VCaP (cell line): ENCODE measurements around the gene PROX1.
A peak's percentile ranks its signal among the peaks of the same experiment; 100 is the strongest.

Source experiments
- H3K27ac ChIP-seq: fragments of 450-650 bp; 2 replicates; pipeline ENCODE4 v1.5.1; 2017
- CTCF ChIP-seq: fragments of 450-650 bp; conservative IDR thresholded peaks from 2 replicates; pipeline ENCODE4 v1.5.1; 2017; ENCODE audit warnings: mild to moderate bottlenecking, moderate library complexity

Gene PROX1

GRCh38 chr1:214067397-214067796 lies 79.6 kb downstream of the PROX1 start:
- no peak for TF ChIP-seq CTCF
- no peak overlapping the region for H3K27ac ChIP-seq

GRCh38 chr1:214067853-214068703 lies 80.3 kb downstream of the PROX1 start:
- H3K27ac ChIP-seq: no peak overlapping the region
- no peak for TF ChIP-seq CTCF

DNA sequence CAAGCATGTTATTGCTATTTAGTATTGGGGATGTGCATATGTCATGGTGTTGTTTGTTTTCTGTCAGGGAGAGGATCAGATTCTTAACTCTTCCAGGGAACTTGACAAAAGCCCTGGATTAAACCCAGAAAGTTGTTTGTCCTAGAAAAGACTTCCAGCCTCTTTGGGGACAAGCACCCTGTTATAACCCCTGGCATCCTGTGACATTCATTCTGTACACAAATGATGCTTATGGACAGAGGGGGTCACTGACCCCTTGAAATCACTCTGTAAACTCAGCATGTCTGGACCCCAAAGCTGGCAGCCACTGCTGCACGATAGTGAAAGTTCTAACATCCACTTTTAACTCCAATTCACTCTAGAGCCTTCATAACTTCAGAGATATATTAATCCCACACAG lies 81.2 kb downstream of the PROX1 start:
- no peak for TF ChIP-seq CTCF
- H3K27ac ChIP-seq: no peak overlapping the region

- no peak overlapping the region for H3K27ac ChIP-seq
- TF ChIP-seq CTCF: no peak
These were observed 83.7 kb downstream of the PROX1 start for GRCh38 chr1:214071469-214071868.

DNA sequence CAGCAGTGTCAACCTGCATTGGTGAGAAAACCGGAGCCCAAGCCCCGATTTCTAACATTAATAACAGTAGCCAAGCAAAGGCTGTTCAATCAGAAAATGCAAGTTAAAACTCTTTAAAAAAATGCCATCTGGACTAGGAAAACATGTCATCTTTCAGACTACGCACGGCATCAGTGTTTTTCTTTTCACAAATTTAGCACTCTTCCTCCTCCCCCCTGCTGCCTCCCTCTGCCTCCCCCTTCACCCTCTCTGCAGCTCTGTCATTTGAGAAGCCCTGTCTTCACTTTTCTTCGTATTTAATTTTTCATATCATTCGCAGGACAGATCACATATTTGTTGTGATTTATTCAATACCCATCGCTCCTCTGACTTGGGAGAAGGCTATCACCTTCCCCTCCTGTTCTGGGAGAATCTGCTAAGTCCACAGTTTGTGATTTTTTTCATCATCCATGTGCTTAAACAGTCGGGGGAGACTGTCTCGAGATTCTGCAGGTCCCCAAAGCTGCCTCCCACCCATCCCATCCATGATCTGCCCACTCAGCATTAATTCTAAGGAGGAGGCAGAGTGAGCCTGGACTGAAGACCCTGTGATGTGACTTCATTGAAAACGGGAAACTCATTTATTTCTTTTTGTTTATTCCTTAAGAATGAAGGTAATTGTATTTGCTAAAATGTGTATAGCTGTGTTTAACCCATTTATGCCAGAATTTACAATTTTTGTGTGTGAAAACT lies 84.8 kb downstream of the PROX1 start:
- no peak for TF ChIP-seq CTCF
- no peak overlapping the region for H3K27ac ChIP-seq

DNA sequence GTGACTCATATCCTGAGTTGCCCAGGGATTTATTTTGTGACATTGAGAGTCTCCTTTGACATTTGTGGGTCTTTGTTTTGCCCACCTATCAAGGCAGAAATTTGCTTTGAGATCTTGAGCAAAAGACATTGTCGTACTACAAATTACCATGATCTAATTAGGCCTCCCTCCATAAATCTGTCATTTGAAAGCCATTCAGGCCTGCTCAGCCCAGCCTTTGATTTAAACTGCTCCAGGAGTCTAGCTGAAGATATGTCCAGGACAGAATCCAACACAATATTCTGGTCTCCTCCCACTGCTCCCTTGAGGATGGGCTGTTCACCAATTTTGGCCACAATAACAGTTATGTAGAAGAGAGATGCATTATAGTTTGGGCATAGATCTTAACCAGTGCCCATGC lies 86.7 kb downstream of the PROX1 start:
- no peak for TF ChIP-seq CTCF
- H3K27ac ChIP-seq: no peak overlapping the region

DNA sequence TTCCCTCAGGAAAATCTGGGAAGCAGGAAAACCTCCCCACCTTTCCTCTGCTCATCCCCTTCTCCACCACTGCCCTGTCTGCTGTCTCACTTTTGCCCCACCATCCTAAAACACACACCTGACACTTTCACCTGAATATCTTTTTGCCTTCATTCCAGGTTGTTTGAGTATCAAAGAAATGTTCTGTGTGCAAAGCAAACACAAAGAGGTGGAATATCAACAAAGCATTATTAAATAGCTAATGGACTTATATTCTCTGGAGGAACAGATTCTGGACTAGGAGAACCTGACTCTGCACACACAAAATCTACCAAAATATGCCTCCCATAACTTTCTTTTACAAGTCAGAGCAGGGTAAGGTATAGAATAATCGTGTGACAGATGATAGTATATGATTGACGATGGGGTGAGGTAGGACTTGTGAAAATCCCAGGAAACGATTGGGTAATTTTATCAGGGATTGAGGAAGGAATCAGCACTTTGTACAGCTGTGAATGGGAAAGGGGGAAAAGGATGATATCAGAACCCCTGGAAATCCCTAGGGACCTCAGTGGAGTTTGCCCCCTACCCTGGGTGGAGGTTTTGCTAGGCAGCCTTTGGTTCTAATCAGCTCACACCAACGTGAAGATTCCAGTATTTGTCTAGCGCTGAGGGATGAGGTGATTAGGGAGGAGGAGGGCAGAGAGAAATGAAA lies 87.7 kb downstream of the PROX1 start:
- peak overlapping the region; percentile 16 for H3K27ac ChIP-seq

More for the DNA sequence above, 87.7 kb downstream of the PROX1 start:
- no peak for TF ChIP-seq CTCF
